Dedifferentiated amniotic fluid mesenchymal stem cell (primary cell): Measurements from ENCODE around the gene SSH3.

Source experiments
- DNase-seq: peaks from one replicate; pipeline ENCODE4 v3.0.0-alpha.2; 2016; ENCODE audit errors: extremely low spot score

The SSH3 gene

GRCh38 chr11:67349036-67349435, 45.7 kb downstream of the SSH3 start:
- DNase-seq, result no peak

GRCh38 chr11:67349457-67349856, 46.1 kb downstream of the SSH3 start:
- no peak for DNase-seq

- no peak for DNase-seq
Observed at GRCh38 chr11:67349928-67350465, 46.7 kb downstream of the SSH3 start.

GRCh38 chr11:67351275-67352005, 48.1 kb downstream of the SSH3 start:
- peak; percentile 66 for DNase-seq

GRCh38 chr11:67352546-67353316, 49.4 kb downstream of the SSH3 start:
- no peak for DNase-seq

GRCh38 chr11:67353317-67354074, 50.2 kb downstream of the SSH3 start, which contains the start of gene POLD4:
TSS of gene POLD4 (minus strand) at chr11:67353546. CDS start at chr11:67353399, 147 bp downstream.
- peak; percentile 86 for DNase-seq

- peak; percentile 70 for DNase-seq
Observed at GRCh38 chr11:67354075-67355022, 51.0 kb downstream of the SSH3 start.

- no peak for DNase-seq
Observed at GRCh38 chr11:67355023-67355793, 51.9 kb downstream of the SSH3 start.

- DNase-seq, result no peak
Observed at GRCh38 chr11:67355794-67356386, 52.6 kb downstream of the SSH3 start.

- no peak for DNase-seq
Observed at GRCh38 chr11:67356387-67356863, 53.1 kb downstream of the SSH3 start.

GRCh38 chr11:67356864-67357561, 53.7 kb downstream of the SSH3 start:
- DNase-seq, result peak; percentile 69

GRCh38 chr11:67357831-67358670, 54.7 kb downstream of the SSH3 start:
- no peak for DNase-seq
